Aorta (tissue), 5 donors: ENCODE results near the gene ARHGEF10L. TPM values are rescaled to one million over a fixed set of nuclear protein-coding genes. Genes with fewer than 3 reads are reported as not detected.

Experiments
- ATAC-seq: fragments of 200-7000 bp; cut with Tn5 transposase; one replicate; pipeline ENCODE4 v1.9.1; 2022; ENCODE audit warnings: moderate library complexity; ENCODE audit not compliant: low FRiP score
- DNase-seq, 2 donors: peaks; one replicate each; pipeline ENCODE4 v3.0.0-alpha.2; 2020
- H3K27ac ChIP-seq, 2 donors: one replicate each; pipeline ENCODE4 v1.5.1; 2013; ENCODE audit warnings: low read length in 2 of 2, mild to moderate bottlenecking in 2 of 2, moderate library complexity in 2 of 2, control low read depth in 1 of 2, inconsistent platforms in 1 of 2, low read depth in 1 of 2
- H3K27me3 ChIP-seq, 2 donors: one replicate each; pipeline ENCODE4 v1.6.1; 2013; ENCODE audit warnings: control low read depth in 1 of 2, low read length in 1 of 2, mild to moderate bottlenecking in 1 of 2, moderate library complexity in 1 of 2; ENCODE audit not compliant: insufficient read depth in 2 of 2, control insufficient read depth in 1 of 2
- H3K36me3 ChIP-seq, 2 donors: one replicate each; pipeline ENCODE4 v1.6.1; 2013; ENCODE audit warnings: control low read depth in 1 of 2, low read length in 1 of 2, mild to moderate bottlenecking in 1 of 2; ENCODE audit not compliant: insufficient read depth in 2 of 2, control insufficient read depth in 1 of 2
- H3K4me1 ChIP-seq, 2 donors: one replicate each; pipeline ENCODE4 v1.6.1; 2013; ENCODE audit warnings: low read length in 2 of 2, control low read depth in 1 of 2, mild to moderate bottlenecking in 1 of 2, moderate library complexity in 1 of 2; ENCODE audit not compliant: insufficient read depth in 2 of 2, control insufficient read depth in 1 of 2
- H3K4me3 ChIP-seq, 2 donors: one replicate each; pipeline ENCODE4 v1.5.1; 2013; ENCODE audit warnings: low read length in 2 of 2, control low read depth in 1 of 2, mild to moderate bottlenecking in 1 of 2
- H3K9me3 ChIP-seq: one replicate; pipeline ENCODE4 v1.6.1; 2013; ENCODE audit warnings: mild to moderate bottlenecking, low read length; ENCODE audit not compliant: control insufficient read depth
- WGBS, 2 donors: extraction: QIAGEN DNeasy Blood & Tissue Kit; methylation state at CpG; one replicate each; pipeline ENCODE4 v1.1.7; 2013; 5-methylcytosine and 5-hydroxymethylcytosine counted together
- intact Hi-C, 2 donors: fragments of 100-400 bp; cut with DNase I; formaldehyde crosslinking; loops; one replicate each; pipeline versions ENCODE4 v1.14.2 to v1.15.0; 2022
- polyA plus RNA-seq, 2 donors: library from polyadenylated mRNA; stranded (reverse); fragments of 200-250 nt; gene quantifications; one replicate each; pipeline ENCODE4 v1.2.3, GENCODE V29; 2013
- total RNA-seq, 2 donors: library from RNA; stranded (reverse); fragmentation: NEBNext Ultra II Directional; extraction: Animal tissue kit (Norgen Biotek cat#: 25700); gene quantifications; one replicate each; pipeline ENCODE4 v1.2.1, GENCODE V29; 2021
- donor health status: healthy with polysubstance abuse.
- donor health status: Bipolar disorder and iron deficiency.
- donor health status: DM: no; HTN: no; CAD: no.
- donor health status: DM: no; HTN: no; CAD: no.
- donor health status: DM: yes; HTN: yes; CAD: no.

Gene ARHGEF10L
- total and polyA plus RNA-seq, 4 donors = 24.0 to 190 (median 133) TPM

- no peaks in the 10 kb centered on the region for H3K36me3 ChIP-seq
- H3K27me3 ChIP-seq = no peaks in the 10 kb centered on the region
- no peak for DNase-seq
- ATAC-seq = no peak
- H3K9me3 ChIP-seq = no peaks in the 10 kb centered on the region
- WGBS, 2 donors = 40 to 46% methylated on average over 5 of the region's 5 CpGs
- no peaks in the 10 kb centered on the region for H3K4me1 ChIP-seq
- no peak overlapping the region for H3K27ac ChIP-seq
- intact Hi-C loops = no loop called here
- no peak overlapping the region for H3K4me3 ChIP-seq
Measured at GRCh38 chr1:17671314-17671705, 131.8 kb downstream of the ARHGEF10L start.

GRCh38 chr1:17671741-17672140 lies 132.2 kb downstream of the ARHGEF10L start:
- whole genome bisulfite sequencing, 2 donors = 31 to 40% methylated on average over 10 of the region's 10 CpGs
- H3K27ac ChIP-seq = no peak overlapping the region
- no peaks in the 10 kb centered on the region for H3K9me3 ChIP-seq
- no peak for DNase-seq
- H3K36me3 ChIP-seq = no peaks in the 10 kb centered on the region
- no peak overlapping the region for H3K4me3 ChIP-seq
- intact Hi-C loops = no loop called here
- ATAC-seq = no peak
- no peaks in the 10 kb centered on the region for H3K27me3 ChIP-seq
- H3K4me1 ChIP-seq = no peaks in the 10 kb centered on the region

DNA sequence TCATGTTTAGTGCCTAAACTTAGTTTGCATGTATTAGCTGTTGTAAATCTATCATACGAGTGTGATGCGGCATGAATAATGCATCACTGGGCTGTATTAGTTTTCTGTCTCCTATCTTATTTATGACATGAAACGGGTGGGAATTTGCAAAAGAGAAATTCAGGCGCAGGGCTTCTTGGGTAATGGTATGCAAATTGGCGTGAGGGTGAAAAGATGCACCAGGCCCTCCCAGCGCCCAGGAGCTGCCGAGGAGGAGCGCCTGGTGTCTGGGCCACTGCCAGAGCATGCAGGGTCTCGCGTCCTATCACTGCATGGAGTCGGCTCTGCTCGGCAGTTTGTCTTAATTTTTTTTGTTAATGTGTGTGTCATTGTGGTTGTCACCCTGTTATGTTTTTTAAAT lies 132.7 kb downstream of the ARHGEF10L start:
- Histone ChIP-seq H3K36me3 (no peaks in the 10 kb centered on the region), H3K27ac (no peak overlapping the region), H3K4me3 (no peak overlapping the region), H3K4me1 (no peaks in the 10 kb centered on the region), H3K27me3 (no peaks in the 10 kb centered on the region), H3K9me3 (no peaks in the 10 kb centered on the region)
- WGBS, 2 donors = 46 to 49% methylated on average over 12 of the region's 12 CpGs
- no peak for ATAC-seq
- DNase-seq = no peak
- intact Hi-C loops = no loop called here

DNA sequence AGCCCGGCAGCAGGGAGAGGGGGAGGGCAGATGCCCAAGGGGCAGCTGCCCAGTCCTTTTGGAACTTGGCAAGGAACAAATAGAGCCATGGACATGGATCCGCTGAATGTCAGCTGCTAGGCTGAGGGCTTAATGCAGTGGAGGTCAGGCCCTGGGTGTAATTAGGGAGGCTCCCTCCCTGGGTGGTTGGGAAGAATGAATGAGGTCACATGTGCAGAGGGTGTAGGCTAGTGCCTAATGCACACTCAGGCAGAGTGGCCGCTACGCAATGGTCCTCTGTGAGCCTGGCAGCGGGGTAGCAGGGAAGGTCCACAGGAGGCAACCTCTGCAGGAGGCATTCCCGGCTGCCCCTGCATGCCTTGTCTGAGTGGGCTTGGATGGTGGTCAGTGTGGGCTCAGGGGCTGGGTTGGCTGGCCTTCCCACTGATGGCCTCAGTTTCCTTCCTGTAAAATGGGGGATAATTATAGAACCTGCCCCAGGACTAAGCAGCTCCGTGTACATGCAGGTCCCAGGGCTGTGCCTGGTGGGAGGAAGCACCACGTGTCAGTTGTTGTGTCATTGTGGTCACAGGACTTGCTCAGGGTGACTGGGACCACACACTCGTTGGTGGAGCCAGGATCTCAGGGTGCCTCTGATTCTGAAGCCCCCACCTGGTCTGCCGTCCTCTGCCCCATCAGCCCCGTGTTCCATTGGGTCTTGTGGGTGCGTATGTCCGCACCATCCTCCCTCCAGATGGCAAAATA lies 134.0 kb downstream of the ARHGEF10L start:
- ATAC-seq = no peak

DNA sequence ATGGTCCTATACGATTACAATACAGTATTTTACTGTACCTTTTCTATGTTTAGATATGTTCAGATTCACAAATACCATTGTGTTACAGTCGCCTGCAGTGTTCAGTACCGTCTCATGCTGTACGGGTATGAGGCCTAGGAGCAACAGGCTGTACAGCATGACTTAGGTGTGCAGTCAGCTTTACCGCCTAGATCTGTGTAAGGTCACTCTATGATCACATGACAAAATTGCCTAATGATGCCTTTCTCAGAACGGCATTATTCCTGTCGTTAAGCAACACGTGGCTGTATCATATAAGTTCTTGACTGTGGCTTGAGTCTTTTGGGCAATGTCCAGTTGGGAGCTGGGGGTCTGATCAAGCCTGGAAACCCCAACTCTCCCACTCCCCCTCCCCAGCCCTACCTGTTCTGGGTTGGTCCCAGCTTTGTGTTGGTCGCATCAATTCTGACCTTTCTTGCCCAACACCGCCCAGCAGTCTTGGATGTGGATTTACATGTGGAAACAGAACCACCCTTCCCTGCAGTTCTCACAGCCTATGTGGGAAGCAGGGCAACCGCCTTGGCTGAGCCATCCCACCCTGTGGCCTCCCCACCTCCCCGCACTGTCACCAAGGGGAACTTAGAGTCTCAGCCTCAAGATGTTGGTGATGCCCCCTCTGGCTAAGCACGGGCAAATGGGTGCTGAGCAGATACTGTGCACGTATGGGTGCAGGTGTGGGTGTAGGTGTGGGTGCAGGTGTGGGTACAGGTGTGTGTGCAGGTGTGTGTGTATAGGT lies 135.4 kb downstream of the ARHGEF10L start:
- H3K27me3 ChIP-seq = no peaks in the 10 kb centered on the region
- intact Hi-C loops = no loop called here
- no peaks in the 10 kb centered on the region for H3K4me1 ChIP-seq
- 54 to 57% methylated on average over 14 of the region's 14 CpGs for WGBS, 2 donors
- no peaks in the 10 kb centered on the region for H3K36me3 ChIP-seq
- no peaks in the 10 kb centered on the region for H3K9me3 ChIP-seq
- no peak for DNase-seq
- ATAC-seq = no peak
- no peak overlapping the region for H3K4me3 ChIP-seq
- no peak overlapping the region for H3K27ac ChIP-seq

More for the DNA sequence above, 134.0 kb downstream of the ARHGEF10L start:
- no peak overlapping the region for H3K4me3 ChIP-seq
- WGBS, 2 donors = 52 to 56% methylated on average over 13 of the region's 13 CpGs
- no peak overlapping the region for H3K27ac ChIP-seq
- intact Hi-C loops = no loop called here
- no peaks in the 10 kb centered on the region for H3K4me1 ChIP-seq
- H3K9me3 ChIP-seq = no peaks in the 10 kb centered on the region
- no peaks in the 10 kb centered on the region for H3K27me3 ChIP-seq
- no peaks in the 10 kb centered on the region for H3K36me3 ChIP-seq
- no peak for DNase-seq

GRCh38 chr1:17675744-17676143 lies 136.2 kb downstream of the ARHGEF10L start:
- no peak overlapping the region for H3K27ac ChIP-seq
- H3K4me3 ChIP-seq = no peak overlapping the region
- WGBS, 2 donors = 94% methylated on average over 3 of the region's 3 CpGs
- no peaks in the 10 kb centered on the region for H3K27me3 ChIP-seq
- no peak for ATAC-seq
- H3K9me3 ChIP-seq = no peaks in the 10 kb centered on the region
- no peak for DNase-seq
- intact Hi-C loops = no loop called here
- H3K36me3 ChIP-seq = no peaks in the 10 kb centered on the region
- H3K4me1 ChIP-seq = no peaks in the 10 kb centered on the region

DNA sequence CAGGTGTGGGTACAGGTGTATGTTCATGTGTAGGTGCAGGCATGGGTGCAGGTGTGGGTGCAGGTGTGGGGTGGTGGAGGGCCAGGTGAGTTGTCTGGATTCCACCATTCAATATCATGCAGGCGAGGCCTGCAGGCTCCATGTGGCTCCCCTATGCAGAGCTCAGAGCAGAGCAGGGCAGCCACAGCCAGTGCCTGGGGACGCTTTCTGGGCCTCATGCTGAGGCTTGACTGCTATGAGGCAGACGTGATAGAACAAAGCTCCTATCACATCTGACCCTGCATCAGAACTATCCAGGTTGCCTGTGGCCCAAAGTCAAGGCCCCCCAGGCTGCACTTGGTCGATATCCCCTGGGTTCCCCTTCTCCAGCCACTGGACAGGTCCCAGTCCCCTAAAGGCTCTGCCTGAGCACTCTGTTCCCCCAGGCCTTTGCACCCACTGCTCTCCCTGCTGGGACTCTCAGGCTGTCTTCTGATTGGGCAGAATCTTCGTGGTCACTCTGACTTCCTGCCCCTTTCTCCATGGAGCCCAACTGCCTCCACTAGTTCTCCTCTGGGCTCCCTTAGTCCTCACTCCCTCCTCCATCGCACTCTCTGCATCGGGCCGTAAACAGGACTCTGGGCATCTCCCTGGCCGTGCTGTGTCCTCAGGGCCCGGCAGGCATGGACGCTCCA lies 137.0 kb downstream of the ARHGEF10L start:
- 63 to 64% methylated on average over 11 of the region's 11 CpGs for WGBS, 2 donors
- DNase-seq = no peak
- no peak for ATAC-seq
- no peaks in the 10 kb centered on the region for H3K9me3 ChIP-seq
- no peaks in the 10 kb centered on the region for H3K36me3 ChIP-seq
- no peaks in the 10 kb centered on the region for H3K27me3 ChIP-seq
- H3K4me3 ChIP-seq = no peak overlapping the region
- H3K4me1 ChIP-seq = no peaks in the 10 kb centered on the region
- no peak overlapping the region for H3K27ac ChIP-seq
- intact Hi-C loops = no loop called here

DNA sequence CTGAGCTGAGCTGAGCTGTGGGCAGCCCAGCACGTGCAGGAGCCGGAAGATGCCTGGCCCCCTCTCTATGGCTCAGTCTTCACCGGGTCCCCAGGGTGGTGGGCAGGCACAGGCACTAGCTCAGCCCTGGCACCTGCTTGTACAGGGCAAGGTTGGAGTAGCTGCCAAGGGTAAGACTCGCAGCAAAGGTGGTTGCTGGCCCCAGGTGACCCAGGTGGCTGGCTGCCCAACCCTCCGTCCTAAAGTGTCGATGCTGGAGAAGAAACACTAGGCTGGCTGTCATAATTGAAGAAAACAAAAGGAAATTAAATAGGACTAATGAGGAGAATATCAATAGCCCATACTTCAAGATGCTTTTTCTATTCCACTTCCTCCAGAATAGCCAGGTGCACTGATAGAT lies 138.5 kb downstream of the ARHGEF10L start:
- H3K27me3 ChIP-seq = no peaks in the 10 kb centered on the region
- no peak for ATAC-seq
- no peak overlapping the region for H3K4me3 ChIP-seq
- H3K4me1 ChIP-seq = no peaks in the 10 kb centered on the region
- H3K36me3 ChIP-seq = no peaks in the 10 kb centered on the region
- DNase-seq = no peak
- H3K9me3 ChIP-seq = no peaks in the 10 kb centered on the region
- H3K27ac ChIP-seq = no peak overlapping the region
- intact Hi-C loops = no loop called here
- 55 to 63% methylated on average over 6 of the region's 6 CpGs for WGBS, 2 donors
